Stimulated activated CD8-positive, alpha-beta memory T cell treated with anti-CD3 and anti-CD28 coated beads, Interleukin-15, amount 100 ng/mL, for 24 hours (primary cell): ENCODE data around the gene OVCH1.
A peak's percentile ranks its signal among the peaks of the same experiment; 100 is the strongest.
"Not testable (repeated sequence)": the region's sequence is repeated elsewhere in the genome, so short reads cannot be mapped to it uniquely, and the experiment has no call there.

Source experiments
- DNase-seq: peaks from one replicate; pipeline ENCODE4 v3.0.0-alpha.2; 2020; ENCODE audit warnings: low read depth

The OVCH1 gene

DNA sequence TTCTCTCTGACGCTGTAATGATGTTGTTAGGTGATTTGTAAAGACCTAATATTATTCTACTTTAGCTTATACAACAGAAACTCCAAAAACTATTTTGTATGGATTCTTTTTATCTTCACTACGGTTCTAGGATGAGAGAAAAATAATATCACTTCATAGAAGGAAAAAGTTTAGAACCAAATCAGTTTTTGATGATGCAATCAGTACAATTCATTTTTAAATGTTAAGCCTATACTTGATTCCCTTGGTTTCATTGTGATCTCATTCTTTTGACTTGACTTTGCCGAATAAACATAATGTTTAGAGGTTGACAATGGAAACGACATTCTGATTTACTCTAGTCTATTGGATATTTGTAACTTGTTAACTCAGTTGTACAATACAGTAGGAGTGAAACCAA lies 91.9 kb downstream of the OVCH1 start:
- DNase-seq: no peak

DNA sequence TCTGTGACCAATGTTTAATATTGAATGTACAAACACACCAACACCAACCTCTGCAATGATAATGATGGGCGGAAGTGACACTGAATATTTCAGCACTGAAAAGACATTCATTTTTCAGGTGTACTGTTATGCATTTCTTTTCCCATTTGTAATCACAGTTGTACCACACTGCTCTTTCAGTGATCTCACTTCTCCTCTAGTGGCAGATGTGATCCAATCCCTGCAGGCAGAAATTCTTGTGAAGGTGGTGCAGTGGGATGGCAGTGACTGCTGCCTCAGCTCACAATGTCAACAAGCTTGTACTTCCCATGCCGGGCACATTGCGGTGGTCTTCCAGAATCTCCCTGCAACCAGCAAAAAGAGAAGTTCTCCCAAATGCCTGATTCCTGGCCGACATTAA lies 93.5 kb downstream of the OVCH1 start:
- no peak for DNase-seq

DNA sequence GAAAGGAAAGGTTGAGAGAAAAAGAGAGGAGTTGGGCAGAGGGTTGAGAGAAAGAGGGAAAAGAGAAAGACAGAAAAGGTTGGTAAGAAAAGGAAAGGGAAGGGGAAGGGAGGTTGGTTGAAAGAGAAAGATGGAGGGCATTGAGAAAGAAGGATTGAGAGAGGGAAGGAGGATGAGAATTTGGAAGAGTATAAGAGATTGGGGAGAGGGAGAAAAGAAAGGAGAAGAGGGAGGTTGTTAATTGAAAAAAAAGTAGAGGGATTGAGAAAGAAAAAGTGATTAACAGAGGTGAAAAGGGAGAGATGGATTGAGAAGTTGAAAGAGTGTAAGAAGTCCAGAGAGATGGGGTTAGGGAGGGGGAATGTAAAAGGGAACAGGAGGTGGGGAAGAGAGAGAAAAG lies 95.0 kb downstream of the OVCH1 start:
- DNase-seq: no peak

DNA sequence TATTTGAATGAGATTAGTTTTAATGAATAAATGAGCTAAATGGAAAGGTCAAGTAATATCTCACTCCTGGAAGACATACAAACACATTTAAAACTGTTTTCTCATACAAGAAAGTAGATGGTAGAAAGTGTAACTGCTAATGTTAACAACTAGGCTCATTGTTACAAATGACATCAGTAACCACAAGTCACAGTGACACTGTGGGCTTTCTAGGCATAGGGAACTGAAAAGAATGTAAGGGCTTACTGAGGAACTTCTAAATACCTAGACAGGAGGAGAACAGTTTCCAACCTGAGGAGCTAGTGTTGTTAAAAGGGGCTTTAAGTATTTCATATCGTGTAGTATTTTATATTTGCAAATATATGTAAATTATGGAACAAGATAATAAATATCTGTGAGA lies 99.0 kb downstream of the OVCH1 start:
- DNase-seq: no peak

DNA sequence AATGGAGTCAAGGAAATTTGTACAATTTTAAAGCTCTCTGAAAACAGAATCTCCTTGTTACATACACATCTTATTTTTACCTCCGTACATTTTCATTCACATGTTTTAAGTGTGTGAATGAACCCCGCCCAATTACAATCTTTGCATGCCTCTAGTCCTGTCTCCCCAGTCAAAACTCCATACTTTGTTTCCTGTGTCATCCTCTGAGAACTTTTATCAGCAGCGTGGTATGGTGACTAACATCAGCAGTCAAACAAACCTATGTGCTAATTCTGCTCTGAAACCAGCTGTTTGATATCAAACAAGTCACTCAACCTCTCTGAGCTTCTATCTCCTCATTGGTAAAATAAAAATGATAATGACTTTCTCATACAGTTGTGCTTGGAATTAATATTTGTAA lies 100.7 kb downstream of the OVCH1 start:
- no peak for DNase-seq

DNA sequence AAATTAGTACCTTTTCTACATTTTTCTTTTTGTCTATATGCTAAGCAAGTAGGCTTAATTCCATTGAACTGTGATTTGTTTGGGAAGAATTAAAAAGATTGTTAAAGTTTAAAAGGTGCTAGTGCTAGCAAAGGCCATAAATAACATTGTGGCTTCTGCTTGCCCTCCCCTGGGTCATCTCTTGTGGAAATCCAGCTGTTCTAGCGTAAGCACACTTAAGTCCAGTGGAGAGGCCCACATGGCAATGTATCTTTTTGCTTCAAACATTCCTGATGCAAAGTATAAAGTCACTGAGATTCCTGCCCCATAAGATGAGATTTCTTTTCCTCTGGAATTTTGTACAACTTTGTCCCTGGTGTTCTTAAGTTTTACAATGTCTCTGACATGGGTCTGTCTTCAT lies 102.1 kb downstream of the OVCH1 start:
- DNase-seq: no peak

DNA sequence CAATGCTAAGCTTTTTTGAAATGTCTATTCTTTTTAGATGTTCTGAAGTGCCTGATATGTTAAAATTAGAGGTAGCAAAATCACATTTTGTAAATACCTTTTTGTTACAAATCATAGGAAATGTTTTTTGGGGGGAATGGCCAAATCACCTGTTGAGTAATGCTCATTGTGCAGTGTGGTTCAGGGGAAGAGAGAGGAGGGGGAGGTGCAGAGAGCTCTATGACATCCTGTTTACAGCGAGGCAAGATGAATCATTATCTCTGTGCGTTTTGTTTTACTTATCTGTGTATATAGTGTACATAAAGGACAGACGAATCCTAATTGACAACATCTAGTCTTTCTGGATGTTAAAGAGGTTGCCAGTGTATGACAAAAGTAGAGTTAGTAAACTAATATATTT lies 107.1 kb downstream of the OVCH1 start:
- not testable (repeated sequence) for DNase-seq

DNA sequence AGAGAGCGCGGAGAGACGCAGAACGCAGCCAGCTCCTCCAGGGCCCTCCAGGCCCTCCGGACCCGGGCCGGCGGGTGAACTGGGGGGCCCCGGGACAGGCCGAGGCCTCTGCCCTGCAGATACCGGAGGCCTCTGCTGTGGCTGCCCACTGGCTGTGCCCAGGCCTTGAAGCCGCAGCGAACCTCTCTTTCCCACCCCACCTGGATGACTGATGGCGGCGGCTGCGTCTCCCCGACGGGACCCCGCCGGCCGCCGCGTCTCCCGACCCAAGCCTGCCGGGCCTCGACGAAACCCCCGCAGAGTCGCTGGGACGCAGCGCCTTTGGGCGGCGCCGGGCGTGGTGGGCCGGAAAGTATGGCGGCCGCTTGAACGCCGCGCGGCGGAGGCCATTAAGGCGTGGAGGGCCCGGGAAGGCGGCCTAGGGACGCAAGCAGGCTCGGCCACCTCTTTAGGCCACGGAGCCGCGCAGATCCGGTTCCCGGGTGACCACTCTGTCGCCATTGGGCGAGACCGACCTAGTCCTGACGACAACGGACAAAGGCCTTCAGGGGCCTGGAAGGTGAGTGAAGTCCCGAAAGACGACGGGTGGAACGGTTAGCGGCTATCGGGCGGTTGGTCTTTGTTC lies 108.1 kb downstream of the OVCH1 start:
- no peak for DNase-seq

DNA sequence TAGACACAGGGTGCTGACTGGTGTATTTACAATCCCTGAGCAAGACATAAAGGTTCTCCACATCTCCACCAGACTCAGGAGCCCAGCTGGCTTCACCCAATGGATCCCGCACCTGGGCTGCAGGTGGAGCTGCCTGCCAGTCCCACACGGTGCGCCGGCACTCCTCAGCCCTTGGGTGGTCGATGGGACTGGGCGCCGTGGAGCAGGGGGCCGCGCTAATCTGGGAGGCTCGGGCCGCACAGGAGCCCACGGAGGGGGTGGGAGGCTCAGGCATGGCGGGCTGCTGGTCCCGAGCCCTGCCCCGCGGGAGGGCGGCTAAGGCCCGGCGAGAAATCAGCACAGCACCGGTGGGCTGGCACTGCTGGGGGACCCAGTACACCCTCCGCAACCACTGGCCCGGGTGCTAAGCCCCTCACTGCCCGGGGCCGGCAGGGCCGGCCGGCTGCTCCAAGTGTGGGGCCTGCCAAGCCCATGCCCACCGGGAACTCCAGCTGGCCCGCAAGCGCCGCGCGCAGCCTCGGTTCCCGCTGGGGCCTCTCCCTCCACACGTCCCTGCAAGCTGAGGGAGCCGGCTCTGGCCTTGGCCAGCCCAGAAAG lies 111.3 kb downstream of the OVCH1 start:
- DNase-seq: not testable (repeated sequence)

DNA sequence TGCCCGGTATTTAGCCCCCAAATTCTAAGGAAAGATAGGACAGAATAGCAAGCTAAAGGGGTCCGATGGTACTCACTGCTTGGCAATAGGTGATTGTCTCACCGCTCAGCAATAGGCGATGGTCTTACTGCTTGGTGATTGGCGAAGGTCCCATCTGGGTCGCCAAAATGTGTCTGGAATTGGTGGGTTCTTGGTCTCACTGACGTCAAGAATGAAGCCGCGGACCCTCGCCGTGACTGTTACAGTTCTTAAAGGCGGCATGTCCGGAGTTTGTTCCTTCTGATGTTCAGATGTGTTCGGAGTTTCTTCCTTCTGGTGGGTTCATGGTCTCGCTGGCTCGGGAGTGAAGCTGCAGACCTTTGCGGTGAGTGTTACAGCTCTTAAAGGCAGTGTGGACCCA lies 112.3 kb downstream of the OVCH1 start:
- not testable (repeated sequence) for DNase-seq

DNA sequence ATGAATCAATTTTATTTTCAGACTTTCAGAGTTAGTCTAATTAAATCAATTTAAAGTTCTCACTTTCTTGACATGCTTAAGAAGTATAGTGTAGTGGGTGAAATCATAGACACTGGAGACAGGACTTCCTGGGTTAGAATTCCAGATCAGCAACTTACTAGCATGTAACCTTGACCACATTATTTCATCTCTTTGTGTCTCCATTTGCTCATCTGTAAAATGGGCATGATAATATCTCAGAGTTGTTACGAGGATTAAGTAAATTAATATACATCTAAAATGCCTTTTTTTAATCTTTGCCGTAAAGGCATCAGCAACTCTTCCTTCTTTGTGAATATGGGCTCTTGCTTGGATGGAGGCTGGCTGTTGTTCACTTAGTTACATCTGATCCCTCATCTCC lies 115.2 kb downstream of the OVCH1 start:
- no peak for DNase-seq

DNA sequence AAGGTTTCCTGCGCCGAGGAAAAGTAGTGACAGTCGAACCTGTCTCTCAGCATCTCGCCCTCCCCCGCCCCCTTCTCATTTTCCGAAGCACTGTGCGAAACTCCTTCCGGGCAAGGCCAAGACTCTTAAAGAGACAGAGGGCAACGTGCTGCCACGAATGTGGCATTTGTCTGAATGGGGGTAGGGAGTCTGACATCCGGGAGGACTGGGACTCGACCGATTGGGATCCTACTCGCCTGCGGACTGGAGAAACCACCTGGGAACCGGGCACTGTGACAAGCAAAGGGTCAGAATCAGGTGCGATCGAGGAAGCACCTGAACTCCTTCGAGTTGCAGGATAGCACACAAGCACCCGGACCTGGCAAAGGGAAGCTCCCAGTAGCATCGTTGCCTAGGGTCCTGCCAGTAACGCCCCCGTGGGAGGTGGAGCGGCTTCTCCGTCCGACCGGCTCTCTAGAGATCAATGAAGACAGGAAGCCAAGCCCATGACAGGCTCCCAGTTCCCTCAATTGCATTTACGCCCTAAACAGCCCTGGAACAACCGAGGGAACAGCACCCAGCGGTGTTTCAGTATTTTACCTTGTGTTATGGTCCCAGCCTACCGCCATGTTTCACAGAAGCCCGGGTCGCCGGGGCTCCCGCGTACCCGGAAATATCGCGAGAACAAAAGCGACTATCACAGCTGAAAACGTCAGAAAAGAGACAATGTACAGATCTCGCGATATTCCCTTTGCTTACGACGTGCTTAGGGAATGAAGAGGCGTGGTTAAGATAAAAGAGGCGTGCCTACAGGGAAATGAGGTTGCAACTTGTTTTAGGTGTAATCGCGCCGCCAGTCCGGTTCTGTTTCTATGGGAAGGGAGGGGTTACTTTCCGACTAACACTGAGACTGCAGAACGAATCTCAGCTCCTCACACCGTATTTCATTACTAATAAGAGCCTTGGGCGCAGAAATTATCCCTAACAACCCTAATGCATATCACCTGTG lies 116.7 kb downstream of the OVCH1 start, which contains the start of gene ERGIC2:
TSS of gene ERGIC2 (minus strand) at position 637 of the 988 bp plus-strand sequence. CDS start 9,539 bp downstream, outside the sequence.
- peak; percentile 60 for DNase-seq
